GM12875 (cell line): Measurements from ENCODE around the gene SLC25A10.

Source experiments
- H3K4me3 ChIP-seq: one replicate; pipeline ENCODE4 v1.5.1; 2011; ENCODE audit warnings: low read depth, low read length, control low read depth
- TF ChIP-seq, protein P1 (sequence below): IDR thresholded peaks from 2 replicates; pipeline ENCODE4 v1.5.1; 2011; ENCODE audit warnings: low read depth, mild to moderate bottlenecking, control low read depth, inconsistent platforms, low read length, moderate library complexity, borderline replicate concordance; ENCODE audit not compliant: insufficient read depth

The SLC25A10 gene

DNA sequence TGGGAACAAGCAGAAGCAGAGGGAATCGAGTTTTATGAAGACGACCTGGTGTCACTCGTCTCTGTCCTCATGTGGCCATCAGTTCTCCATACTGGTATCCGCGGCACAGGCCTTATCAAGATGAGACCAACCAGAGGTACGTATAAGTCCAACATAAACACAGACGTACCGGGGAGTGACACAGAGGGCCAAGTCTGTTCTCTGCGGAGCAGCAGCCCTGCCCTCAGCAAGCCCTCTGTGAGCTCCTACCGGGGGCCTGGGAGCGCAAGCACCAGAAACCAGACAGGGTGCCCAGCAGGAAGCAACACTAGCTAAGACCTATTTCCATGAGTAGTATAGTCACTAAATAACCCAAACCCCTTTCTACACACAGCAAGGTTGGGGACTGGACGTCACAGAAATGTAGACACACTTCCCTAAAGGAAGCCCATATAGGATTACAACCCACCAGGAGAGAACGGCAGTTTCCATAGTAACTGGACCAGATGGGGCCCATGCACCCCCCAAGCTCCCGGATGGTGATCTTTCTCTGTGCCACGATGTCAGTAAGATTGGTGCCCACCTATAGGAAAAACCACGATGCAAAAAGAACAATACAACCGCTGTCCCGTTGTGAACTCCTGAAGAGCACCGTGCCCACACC is 29.4 kb upstream of the SLC25A10 start:
- TF ChIP-seq, protein P1, sequence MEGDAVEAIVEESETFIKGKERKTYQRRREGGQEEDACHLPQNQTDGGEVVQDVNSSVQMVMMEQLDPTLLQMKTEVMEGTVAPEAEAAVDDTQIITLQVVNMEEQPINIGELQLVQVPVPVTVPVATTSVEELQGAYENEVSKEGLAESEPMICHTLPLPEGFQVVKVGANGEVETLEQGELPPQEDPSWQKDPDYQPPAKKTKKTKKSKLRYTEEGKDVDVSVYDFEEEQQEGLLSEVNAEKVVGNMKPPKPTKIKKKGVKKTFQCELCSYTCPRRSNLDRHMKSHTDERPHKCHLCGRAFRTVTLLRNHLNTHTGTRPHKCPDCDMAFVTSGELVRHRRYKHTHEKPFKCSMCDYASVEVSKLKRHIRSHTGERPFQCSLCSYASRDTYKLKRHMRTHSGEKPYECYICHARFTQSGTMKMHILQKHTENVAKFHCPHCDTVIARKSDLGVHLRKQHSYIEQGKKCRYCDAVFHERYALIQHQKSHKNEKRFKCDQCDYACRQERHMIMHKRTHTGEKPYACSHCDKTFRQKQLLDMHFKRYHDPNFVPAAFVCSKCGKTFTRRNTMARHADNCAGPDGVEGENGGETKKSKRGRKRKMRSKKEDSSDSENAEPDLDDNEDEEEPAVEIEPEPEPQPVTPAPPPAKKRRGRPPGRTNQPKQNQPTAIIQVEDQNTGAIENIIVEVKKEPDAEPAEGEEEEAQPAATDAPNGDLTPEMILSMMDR = no peak
- peak overlapping the region; percentile 99 for H3K4me3 ChIP-seq

DNA sequence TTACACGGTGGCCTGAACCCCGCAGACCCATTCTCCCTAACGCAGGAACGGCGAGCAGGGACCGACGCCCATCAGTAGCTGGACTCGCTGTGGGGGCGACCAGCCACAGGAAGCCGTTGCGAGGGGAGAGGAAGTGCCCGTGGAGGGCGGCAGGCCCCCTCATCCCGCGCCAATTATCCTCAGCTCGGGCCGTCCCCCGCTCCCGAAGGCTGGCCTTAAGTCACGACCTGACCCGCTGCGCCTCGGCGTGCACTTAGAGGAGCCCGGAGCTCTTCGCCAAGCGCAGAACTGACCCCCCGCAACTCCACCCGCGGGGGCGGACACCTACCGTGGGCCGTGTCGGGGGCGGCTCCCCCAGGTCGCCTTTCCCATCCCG is 28.9 kb upstream of the SLC25A10 start:
- peak overlapping the region; percentile 99 for H3K4me3 ChIP-seq
- TF ChIP-seq, protein P1 = no peak

DNA sequence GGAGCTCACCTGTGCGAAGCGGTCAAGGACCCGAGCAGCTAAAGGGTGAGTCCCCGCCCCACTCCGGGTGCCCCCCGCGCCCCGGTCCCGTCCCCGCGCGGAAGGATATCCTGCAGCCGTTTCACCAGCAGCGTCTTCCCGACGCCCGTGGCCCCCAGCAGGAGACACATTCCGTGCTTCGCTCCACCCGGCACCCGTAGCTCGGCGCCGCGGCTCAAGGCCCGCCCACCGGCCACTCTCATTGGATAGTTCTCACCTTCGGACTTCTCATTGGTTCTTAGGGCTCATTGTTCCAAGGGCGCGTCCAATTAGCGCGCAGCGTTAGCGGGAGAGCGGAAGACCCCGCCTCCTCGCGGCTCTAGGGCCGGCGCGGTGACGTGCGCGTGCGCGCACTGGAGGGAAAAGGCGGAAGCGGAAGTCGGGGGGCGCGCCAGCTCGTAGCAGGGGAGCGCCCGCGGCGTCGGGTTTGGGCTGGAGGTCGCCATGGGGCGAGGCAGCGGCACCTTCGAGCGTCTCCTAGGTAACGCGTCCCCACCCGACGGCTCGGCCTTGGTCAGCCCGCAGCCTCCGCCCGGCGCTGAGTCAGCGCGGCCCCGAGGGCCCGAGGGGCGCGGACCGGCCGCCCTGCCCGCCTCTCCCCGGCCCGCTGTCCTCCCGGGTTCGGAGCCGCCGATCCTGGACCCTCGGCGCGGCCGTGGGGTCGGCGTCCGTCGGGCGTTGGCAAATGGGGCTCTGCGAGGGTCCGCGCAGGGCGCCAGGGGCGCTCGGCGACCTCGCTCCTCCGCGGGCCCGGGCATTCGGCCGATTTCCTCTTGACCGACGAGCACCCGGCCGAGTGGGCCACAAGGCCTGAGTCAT is 28.3 kb upstream of the SLC25A10 start, which contains the start of the genes ARL16 and HGS:
ARL16 (minus strand) TSS at position 214 of the 858 bp plus-strand sequence; CDS start at position 170, 44 bp downstream.
HGS (plus strand) TSS at position 428 of the 858 bp plus-strand sequence; CDS start at position 484, 56 bp downstream.
- H3K4me3 ChIP-seq = peak within 1 kb of the TSS; percentile 99
- TF ChIP-seq, protein P1 = no peak

DNA sequence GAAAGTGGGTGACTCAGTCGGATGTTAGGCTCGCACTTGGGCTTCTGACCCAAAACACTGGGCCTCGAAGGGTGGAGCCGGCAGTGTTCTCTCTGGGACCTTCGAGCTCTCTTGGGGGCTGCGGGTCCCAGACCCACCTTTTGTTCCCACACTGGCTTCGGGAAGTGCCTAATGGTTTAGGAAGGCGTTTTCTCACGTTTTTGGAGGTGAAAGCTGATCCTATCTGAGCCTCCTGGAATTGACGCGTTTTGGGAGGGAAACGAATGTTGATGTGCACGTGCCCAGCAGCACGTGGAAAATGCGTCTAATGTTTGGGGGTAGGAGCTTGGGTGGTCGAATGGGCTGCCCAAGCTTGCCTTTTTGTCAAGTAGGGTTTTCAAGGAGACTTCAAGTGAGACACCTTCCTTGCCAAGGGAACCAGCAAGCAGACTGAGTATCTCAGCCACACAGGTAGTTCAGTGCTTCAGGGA is 27.6 kb upstream of the SLC25A10 start:
- TF ChIP-seq, protein P1 = no peak
- peak overlapping the region; percentile 99 for H3K4me3 ChIP-seq

DNA sequence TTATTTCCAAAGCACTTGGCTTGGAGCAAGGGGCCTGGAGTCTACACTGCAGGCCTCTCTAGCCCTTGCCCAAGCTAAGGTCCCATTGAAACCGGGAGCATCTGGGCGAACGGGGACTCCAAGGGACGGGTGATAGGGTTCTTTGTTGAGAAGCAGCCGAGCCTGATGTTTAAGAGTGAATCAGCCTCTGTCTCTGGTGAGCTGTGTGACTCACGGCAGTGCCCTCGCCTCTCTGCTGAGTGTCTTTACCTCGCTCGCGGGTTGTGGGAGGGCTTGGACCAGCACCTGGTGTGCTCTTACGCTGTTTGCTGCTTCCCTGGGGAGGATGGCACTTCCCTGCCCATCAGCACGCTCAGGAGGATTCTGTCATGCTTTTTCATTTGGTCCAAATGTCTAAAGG is 27.0 kb upstream of the SLC25A10 start:
- H3K4me3 ChIP-seq = peak overlapping the region; percentile 99
- TF ChIP-seq, protein P1 = no peak

DNA sequence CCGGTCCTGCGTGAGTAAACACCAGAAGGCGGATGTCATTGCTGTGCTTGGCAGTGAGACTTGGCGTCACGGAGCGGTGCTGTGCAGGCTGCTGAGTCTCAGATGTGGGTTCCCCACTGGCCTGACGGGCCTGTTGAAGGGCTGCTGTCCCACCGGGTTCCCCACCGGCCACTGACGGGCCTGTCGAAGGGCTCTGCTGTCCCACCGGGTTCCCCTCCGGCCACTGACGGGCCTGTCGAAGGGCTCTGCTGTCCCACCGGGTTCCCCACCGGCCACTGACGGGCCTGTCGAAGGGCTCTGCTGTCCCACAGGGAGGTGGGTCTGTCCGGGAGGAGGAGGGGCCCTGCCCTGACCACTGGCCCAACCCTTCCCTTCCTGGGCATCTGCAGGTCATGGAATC is 25.5 kb upstream of the SLC25A10 start:
- TF ChIP-seq, protein P1 = no peak
- no peak overlapping the region for H3K4me3 ChIP-seq
